NCI-H510A (cell line): Measurements from ENCODE around the gene ADAM10.
A peak's percentile ranks its signal among the peaks of the same experiment; 100 is the strongest.

Experiments used
- DNase-seq: peaks from one replicate; lab custom pipeline; 2025; lab: John Stamatoyannopoulos, UW

The ADAM10 gene

GRCh38 chr15:58758141-58758540, 8.6 kb upstream of the ADAM10 start:
- no peak for DNase-seq

- DNase-seq = no peak
Observed at GRCh38 chr15:58755956-58756355, 6.4 kb upstream of the ADAM10 start.

DNA sequence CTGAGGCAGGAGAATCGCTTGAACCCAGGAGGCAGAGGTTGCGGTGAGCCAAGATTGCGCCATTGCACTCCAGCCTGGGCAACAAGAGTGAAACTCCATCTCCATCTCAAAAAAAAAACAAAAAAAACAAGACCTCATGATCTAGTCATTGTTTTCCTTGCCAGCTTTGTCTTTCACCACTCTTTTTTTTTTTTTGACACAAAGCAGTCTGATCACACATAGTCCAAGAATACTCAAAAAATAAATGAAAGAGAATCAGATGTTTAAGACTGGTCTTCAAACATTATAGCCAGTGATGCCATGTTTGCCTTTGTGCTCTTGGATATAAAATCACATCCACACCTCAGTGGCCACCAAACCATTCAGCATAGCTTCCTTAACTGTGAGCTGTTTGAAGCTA, 5.8 kb upstream of the ADAM10 start:
- no peak for DNase-seq

DNA sequence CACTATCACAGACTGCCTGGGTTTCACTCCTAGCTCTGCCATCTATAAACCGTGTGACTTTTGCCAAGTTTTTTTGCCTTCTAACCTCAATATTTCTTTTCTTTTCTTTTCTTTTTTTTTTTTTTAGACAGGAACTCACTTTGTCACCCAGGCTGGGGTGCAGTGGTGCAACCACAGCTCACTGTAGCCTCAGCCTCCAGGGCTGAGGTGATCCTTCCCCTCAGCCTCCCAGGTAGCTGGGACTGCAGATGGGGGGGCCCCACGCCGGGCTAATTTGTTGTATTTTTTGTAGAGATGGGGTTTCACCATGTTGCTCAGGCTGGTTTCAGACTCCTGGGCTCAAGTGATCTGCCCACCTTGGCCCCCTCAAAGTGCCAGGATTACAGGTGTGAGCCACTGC, 3.2 kb upstream of the ADAM10 start:
- no peak for DNase-seq

DNA sequence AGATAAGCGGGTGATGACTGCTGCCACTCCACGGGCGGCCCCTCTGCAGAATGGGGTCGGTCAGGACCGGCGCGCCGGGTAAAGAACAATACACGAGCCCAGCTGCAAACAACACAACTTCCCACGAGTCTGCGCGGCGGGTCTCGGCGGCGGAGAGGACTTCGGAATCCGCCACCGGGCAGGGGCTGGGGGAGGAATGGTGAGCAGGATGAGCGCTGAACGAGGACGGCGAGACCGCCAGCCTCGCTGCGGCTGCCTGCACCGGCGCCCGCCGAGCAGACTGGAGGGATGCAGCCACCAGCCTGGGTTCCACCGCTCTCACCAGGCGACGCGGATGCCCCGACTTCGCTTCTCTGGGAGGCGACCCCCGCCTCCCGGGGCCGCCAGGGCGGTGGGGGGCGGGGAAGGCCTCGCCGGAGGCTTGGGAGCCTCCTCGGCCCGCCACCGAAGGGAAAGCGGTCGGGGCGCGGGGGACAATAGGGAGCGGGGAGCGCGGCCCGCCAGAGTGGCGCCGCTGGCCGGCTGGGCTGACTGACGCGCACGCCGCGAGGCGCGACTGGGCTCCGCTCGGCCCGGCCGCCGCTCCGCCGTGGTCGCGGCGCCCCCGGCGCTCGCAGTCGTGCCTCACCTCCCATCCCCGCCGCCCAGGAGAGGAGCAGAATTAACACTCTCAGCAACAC, 515 bp downstream of the ADAM10 start:
- DNase-seq = peak; percentile 10

GRCh38 chr15:58748040-58748851, 1.3 kb downstream of the ADAM10 start:
- DNase-seq = no peak

DNA sequence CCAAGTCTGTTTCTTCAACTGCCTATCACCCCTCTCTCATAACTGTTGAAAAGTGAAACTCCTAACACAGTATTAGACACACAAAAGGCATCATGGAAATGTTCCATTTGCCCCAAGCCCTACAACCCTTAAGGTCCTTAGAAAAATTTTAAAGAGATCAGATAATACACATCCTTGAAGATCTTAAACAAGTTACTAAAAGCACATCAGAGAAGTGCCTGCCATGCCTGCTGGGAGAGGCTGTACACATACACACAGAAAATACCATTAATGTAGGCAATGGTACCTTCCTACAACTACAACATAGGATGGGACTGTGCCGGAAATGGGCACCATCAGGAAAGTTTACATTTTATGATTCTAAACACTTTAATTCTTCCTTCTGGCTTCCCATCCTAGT, 3.3 kb downstream of the ADAM10 start:
- DNase-seq = no peak

- no peak for DNase-seq
Observed at GRCh38 chr15:58742819-58743502, 6.5 kb downstream of the ADAM10 start.

DNA sequence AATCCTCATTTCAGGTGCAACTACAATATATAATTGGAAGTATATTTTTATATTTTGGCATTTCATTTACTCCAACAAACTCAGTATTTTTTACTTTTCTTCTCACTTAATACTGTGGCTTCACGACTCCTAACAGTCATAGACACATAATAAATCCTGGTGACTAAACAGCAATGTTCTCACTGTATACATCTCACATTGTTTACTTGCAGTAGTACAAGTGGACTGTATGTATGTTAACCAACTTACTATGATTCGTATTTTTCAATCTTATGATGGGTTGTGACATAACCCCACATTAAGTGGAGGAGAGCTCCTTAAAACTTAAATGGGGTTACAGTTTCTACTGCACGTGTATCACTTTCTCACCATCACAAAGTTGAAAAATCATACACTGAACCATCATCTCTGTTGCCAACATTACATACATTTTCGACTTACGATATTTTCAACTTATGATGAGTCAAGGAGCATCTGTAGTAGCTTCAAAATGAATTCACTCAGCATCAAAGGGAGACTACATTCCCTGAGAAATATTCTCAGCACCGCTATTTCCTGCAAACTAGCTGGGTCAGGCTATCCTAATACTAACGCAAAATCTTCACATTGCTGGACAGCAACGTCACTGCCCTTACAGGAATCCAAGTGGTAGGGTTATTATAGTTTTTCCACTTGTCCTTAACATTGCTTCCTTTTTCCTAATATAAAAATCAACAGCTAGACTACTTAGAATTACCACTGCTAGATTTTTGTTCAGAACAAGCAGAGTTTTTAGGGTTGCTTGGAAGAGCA, 7.3 kb downstream of the ADAM10 start:
- no peak for DNase-seq

DNA sequence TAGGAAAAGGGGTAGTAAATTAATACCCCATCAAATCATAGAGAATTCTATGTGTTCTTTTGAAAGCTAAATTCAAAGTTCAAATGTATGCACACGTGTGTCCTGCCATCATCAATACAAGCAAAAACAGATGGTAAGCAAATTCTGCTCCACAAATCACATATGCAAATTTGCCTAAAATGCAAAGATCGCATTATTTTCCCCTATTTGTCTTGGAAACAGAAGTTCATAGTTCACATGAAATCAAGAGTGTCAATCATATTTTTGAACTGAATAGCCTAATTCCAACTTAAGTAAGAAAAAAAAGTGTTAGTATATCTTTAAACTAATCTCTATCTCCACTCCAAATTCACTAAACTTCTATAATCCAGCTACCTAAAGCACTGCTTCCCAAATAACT, 8.5 kb downstream of the ADAM10 start:
- DNase-seq = no peak

- DNase-seq = no peak
Observed at GRCh38 chr15:58740436-58740835, 9.1 kb downstream of the ADAM10 start.

- DNase-seq = no peak
Observed at GRCh38 chr15:58738046-58738707, 11.3 kb downstream of the ADAM10 start.

DNA sequence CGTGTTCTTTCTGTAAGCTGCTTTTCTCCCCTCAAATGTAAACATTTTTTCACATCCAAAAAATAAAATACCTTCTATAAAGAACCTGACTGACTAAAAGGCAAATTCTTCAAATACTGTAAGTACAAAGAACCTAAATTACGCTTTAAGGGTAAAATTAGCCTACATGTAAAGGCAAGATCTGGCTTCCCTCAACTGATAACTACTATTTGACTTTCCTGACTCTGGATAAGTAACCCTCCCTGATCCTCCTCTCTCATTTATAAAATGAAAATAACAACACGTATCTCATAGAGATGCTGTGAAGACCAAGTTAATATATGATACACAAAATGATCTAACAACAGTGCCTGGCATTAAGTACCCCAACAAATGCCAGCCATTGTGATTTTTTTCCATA, 12.2 kb downstream of the ADAM10 start:
- DNase-seq = no peak

DNA sequence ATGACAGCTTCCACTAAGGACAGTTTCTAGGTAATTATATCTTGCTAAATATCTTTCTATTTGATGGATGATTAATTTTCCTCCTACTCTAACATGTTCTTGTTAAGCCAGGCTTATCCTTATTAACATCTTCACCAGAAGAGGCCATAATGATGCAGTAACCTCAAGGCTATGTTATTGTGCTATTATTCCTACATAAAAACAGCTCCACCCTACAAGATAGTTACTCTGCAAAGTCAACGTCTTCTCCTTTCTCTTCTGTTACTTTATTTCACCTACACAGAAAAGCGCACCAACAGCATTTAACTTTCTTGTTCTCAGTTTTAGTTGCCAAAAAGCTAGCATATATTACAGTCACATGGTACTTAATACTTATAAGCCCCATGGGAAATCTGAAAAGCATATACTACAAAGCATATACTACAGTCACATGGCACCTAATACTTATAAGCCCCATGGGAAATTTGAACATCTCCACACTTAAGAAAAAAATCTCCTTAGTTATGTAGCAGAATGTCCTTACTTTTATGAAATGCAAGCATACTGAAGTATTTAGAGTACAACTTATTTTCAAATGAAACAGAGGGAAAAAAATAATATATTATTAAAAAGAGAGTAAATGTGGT, 13.4 kb downstream of the ADAM10 start:
- no peak for DNase-seq

DNA sequence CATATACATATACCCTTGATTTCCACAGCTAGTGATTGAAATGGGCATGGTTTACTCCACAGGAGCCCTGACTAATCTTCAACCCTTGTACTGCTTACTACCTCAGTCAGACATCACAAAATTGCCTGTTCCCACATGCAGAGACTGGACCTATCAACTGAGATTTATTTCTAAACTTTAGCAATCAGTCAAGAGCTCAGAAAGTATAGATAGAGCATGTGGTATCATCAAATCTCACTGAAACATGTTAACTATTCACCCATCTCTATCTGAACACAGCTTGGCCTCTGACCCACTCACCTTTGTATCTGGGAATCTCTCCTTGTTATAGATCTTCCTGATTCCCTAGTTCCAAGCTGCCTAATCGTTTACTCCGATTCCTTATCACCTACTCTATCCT, 14.6 kb downstream of the ADAM10 start:
- DNase-seq = no peak

DNA sequence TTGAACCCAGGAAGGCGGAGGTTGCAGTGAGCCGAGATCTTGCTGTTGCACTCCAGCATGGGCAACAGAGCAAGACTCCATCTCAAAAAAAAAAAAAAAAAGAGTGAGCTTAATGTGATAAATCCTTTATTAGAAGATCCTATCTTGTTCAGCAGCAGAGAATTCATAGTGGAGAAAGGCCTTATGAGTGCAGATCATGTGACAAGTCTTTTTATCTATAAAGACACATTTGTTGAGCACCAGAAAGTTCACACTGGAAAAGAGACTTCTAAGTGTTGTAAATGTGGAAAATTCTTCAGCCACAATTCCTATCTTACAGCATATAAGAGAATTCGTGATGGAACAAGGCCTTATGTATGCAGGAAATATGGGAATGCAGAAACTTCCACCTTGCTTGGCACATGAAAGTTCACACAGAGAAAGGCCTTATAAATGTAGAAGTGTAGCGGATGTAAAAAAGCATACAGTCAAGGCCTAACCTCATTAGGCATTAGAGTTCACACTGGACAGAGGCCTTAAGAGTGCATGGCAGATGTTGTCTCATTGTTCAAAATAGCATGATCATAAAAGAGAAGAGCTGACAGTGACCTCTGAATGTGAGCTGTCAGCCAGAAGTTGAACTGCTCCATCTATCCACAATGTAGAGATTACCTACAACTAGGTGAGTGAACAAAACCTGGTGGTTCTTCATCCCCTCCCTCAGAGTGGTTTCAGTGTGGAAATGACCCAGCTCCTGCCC, 16.7 kb downstream of the ADAM10 start:
- no peak for DNase-seq

GRCh38 chr15:58731756-58732535, 17.6 kb downstream of the ADAM10 start:
- no peak for DNase-seq

DNA sequence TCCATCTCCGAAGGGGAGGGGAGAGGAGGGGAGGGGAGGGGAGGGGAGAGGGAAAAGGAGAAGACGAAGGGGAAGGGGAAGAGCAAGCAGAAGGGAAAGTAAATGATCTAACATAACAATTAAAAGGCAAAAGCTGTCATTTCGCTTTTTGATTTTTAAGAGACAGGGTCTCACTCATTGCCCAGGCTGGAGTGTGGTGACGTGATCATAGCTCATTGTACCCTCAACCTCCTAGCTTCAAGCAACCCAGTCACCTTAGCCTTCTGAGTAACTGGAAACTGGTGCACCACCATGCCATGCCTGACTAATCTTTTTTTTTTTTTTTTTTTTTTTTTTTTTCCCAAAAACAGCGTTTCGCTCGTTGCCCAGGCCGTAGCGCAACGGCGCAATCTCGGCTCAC, 22.6 kb downstream of the ADAM10 start:
- no peak for DNase-seq

- DNase-seq = no peak
Observed at GRCh38 chr15:58724466-58724865, 25.0 kb downstream of the ADAM10 start.

DNA sequence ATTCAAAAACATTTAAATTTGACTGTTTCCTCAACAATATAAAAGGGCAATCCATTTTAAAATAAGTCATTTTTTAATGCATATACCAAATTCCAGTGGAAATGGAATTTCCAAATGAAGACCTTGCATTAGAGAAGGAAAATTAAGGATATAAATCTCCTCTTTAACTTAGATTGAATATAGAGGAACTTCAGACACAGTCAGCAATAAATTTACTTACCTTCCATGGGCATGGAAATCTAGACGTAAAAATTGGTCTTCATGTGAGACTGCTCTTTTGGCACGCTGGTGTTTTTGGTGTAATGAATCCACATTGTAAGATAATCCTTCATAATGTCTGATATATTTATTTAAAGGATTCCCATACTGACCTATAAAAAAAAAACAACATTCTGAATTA, 32.1 kb downstream of the ADAM10 start:
- DNase-seq = no peak
